D721Med (cell line): ENCODE data around the gene HPS1.

Experiments used
- DNase-seq: peaks from one replicate; pipeline ENCODE4 v3.0.0; 2011; ENCODE audit warnings: low spot score; ENCODE audit not compliant: insufficient read length
- FAIRE-seq: peaks from 2 replicates; lab custom pipeline; 2011; peaks lifted over from hg19 to GRCh38; lab: Jason Lieb, UNC
- CTCF ChIP-seq: IDR thresholded peaks from 2 replicates; pipeline ENCODE4 v1.5.1; 2012; ENCODE audit warnings: mild to moderate bottlenecking, control low read depth; ENCODE audit not compliant: insufficient read depth; ENCODE audit errors: missing control alignments

HPS1 gene

GRCh38 chr10:98417973-98418664 lies 28.6 kb downstream of the HPS1 start:
- DNase-seq (no peak), FAIRE-seq (no peak)
- TF ChIP-seq CTCF: no peak

DNA sequence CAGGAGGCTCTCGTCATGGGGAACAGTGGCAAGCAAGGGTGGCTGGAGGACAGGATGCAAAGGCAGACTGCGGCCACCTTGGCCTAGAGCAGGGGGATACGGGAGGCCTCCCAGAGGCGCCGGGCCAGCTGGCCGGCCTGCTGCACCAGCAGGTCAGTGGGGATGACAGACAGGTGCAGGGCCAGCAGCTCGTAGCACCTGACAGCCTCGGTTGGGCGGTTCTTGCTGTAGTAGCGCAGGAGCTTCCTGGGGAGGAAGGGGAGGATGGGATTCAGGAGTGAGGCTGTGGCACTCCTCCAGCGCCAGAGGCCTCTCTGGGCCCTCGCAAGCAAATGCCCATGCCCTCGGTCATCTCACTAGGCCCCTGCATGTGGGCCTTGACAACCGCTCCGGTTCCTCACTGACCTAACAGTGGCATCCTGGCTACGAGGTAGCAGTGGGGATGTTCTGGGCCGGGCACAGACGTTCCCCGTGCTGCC lies 29.2 kb downstream of the HPS1 start:
- FAIRE-seq: no peak
- TF ChIP-seq CTCF: no peak
- DNase-seq: no peak

- DNase-seq: no peak
- no peak for TF ChIP-seq CTCF
- FAIRE-seq: no peak
Observed at GRCh38 chr10:98416606-98417388, 29.9 kb downstream of the HPS1 start.

DNA sequence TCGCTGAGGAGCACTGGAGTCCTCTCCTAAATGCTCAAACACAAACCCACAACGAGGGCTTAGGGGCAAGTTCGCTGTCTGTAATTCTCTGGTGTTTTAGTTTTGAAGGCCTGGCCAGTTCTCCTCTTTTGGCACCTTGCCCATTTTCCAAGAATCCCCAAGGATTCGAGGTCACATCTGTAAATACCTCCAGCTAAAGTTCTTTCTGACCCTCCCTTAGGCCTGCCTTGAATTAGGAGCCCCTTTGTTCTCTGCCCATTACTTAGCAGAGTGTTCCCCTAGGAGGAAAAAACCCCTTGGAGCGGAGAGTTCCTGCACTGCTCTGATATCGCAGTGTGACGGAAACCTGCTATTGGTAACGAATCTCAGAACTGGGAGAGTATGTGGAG lies 31.0 kb downstream of the HPS1 start:
- no peak for DNase-seq
- no peak for TF ChIP-seq CTCF
- FAIRE-seq: no peak

DNA sequence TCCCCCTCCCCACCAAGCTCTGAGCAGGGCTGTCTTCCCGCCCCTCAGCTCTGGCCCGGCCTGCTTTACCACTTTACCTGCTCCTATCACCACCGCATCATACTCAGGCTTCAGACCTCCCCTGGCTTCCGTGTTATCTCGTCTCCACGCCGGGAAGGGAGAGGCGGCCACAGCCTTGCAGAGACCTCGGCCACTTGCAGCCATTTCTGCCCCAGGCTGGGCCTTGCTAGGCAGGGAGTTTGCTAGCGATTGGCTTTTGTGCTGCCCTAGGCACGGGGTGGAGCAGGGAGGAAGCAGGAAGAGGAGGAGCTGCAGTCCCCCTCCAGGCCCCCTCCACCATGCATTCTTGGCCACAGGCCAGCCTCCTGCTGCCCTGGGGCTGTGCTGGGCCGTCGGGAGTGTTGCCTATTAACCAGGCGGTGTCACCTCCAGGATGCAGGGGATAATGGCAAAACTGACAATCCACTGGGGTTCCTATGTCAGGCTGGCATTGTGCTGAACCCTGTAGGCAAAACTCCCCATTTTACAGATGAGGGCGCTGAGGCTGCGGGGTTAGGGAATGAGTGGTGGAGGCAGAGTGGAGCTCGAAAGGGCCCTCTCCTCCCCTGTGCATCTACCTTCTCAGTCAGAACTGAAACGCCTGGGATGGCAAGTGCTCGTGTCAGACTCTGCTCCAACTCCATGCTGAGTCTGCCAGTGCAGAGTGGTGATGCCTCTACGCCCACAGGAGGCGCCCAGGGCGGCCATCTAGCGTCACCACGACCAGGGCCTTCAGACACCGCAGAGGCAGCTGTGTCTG lies 31.6 kb downstream of the HPS1 start, which contains the start of gene PYROXD2:
Gene PYROXD2, minus strand, starts transcription at position 251 of the 799 bp plus-strand sequence. Its CDS starts 47 bp downstream, at position 204.
- FAIRE-seq: no peak
- no peak for TF ChIP-seq CTCF
- DNase-seq: no peak

- FAIRE-seq: no peak
Observed at GRCh38 chr10:98414578-98414931, 32.2 kb downstream of the HPS1 start.

More at GRCh38 chr10:98414578-98414931, 32.2 kb downstream of the HPS1 start:
- TF ChIP-seq CTCF: no peak
- DNase-seq: no peak
